Neural cell (in vitro differentiated cells): ENCODE data around the gene OR10C1.

Experiments used
- CTCF ChIP-seq: fragments of 450-650 bp; IDR thresholded peaks from 2 replicates; pipeline ENCODE4 v1.5.1; 2014; ENCODE audit warnings: antibody characterized with exemption, mild to moderate bottlenecking, moderate library complexity; ENCODE audit not compliant: poor library complexity, severe bottlenecking
- EP300 ChIP-seq: fragments of 450-650 bp; conservative IDR thresholded peaks from 2 replicates; pipeline ENCODE4 v1.6.1; 2014; ENCODE audit warnings: antibody characterized with exemption, mild to moderate bottlenecking, moderate library complexity; ENCODE audit not compliant: poor library complexity, severe bottlenecking
- EZH2 ChIP-seq: fragments of 200-600, 300-800 bp; shearing (Covaris generic), sonication (generic); IDR thresholded peaks from 2 replicates; pipeline ENCODE4 v1.6.1; 2014; ENCODE audit warnings: antibody characterized with exemption, low read length, borderline replicate concordance, mild to moderate bottlenecking; ENCODE audit not compliant: insufficient read depth, poor library complexity, severe bottlenecking
- MXI1 ChIP-seq: fragments of 450-650 bp; conservative IDR thresholded peaks from 2 replicates; pipeline ENCODE4 v1.6.1; 2014; ENCODE audit warnings: antibody characterized with exemption, mild to moderate bottlenecking; ENCODE audit not compliant: poor library complexity, severe bottlenecking
- POLR2AphosphoS5 ChIP-seq: IDR thresholded peaks from 2 replicates; pipeline ENCODE4 v1.6.1; 2012
- RAD21 ChIP-seq: fragments of 450-650 bp; conservative IDR thresholded peaks from 2 replicates; pipeline ENCODE4 v1.6.1; 2014; ENCODE audit warnings: antibody characterized with exemption, mild to moderate bottlenecking, moderate library complexity
- REST ChIP-seq: IDR thresholded peaks from 2 replicates; pipeline ENCODE4 v1.6.1; 2012; ENCODE audit warnings: borderline replicate concordance
- SMC3 ChIP-seq: fragments of 450-650 bp; conservative IDR thresholded peaks from 2 replicates; pipeline ENCODE4 v1.6.1; 2014; ENCODE audit warnings: antibody characterized with exemption, mild to moderate bottlenecking, moderate library complexity; ENCODE audit not compliant: poor library complexity
- TAF1 ChIP-seq: IDR thresholded peaks from 2 replicates; pipeline ENCODE4 v1.6.1; 2012; ENCODE audit warnings: low read depth

- TF ChIP-seq CTCF: no peak
- TF ChIP-seq TAF1: no peak
- no peak for TF ChIP-seq EP300
- TF ChIP-seq EZH2: no peak
- TF ChIP-seq POLR2AphosphoS5: no peak
- TF ChIP-seq MXI1: no peak
- TF ChIP-seq SMC3: no peak
- TF ChIP-seq RAD21: no peak
- TF ChIP-seq REST: no peak
These were observed 40.5 kb downstream of the OR10C1 start for GRCh38 chr6:29479560-29479959.
